ENCODE data around the gene GTF3C1.

The GTF3C1 gene

DNA sequence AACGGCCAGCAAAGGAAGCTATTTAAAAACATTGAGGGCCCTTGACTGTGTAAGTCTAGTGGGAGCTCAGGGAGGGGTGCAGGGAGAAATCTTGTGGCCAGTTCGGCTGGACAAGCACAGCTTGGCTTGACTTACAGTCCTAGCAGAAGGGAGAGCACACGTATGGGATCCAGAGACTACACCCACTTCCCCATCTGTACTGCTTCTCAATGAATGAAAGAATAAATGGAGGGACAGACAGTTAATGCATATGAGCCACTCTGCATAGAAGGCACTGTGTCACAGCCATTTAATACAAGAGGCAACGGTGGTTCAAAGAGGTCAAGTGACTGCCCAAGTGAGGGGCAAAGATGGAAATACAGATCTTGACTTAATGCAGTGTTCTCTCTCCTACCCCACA lies 15.5 kb downstream of the GTF3C1 start:
- Histone ChIP-seq H3K9me2 (replicated peaks; ENCODE audit: insufficient read depth, low read length) (no peaks in the 10 kb centered on the region), H4K20me1 (ENCODE audit: insufficient read depth, low read length) (no peaks in the 10 kb centered on the region), H2AFZ (ENCODE audit: low read length) (no peak overlapping the region), H3K27me3 (replicated peaks; ENCODE audit: insufficient read depth, low read length) (no peaks in the 10 kb centered on the region), H3K4me1 (ENCODE audit: low read length) (no peaks in the 10 kb centered on the region), H3K27ac (ENCODE audit: low read length) (no peak overlapping the region), H3K9me3 (replicated peaks; ENCODE audit: insufficient read depth, low read length) (no peaks in the 10 kb centered on the region), H3K4me2 (ENCODE audit: low read depth, low read length) (no peak overlapping the region), H3K36me3 (replicated peaks; ENCODE audit: insufficient read depth, low read length) (peaks cover 3% of the 10 kb centered on the region; the same call in 1 of the 2 replicates), H3K9ac (ENCODE audit: low read length) (no peak overlapping the region), H3K79me2 (ENCODE audit: low read length) (no peaks in the 10 kb centered on the region), H3F3A (ENCODE audit: insufficient read depth, low read length) (no peaks in the 10 kb centered on the region), H3K4me3 (ENCODE audit: low read length) (no peak overlapping the region)
- DNase-seq = no peak
- TF ChIP-seq EZH2 (optimal IDR thresholded peaks at IDR 0.05; ENCODE audit: low read depth, low read length) (no peak), EZH2phosphoT487 (IDR thresholded peaks at IDR 0.05; ENCODE audit: low read length) (no peak)
- TF ChIP-seq, protein P1, sequence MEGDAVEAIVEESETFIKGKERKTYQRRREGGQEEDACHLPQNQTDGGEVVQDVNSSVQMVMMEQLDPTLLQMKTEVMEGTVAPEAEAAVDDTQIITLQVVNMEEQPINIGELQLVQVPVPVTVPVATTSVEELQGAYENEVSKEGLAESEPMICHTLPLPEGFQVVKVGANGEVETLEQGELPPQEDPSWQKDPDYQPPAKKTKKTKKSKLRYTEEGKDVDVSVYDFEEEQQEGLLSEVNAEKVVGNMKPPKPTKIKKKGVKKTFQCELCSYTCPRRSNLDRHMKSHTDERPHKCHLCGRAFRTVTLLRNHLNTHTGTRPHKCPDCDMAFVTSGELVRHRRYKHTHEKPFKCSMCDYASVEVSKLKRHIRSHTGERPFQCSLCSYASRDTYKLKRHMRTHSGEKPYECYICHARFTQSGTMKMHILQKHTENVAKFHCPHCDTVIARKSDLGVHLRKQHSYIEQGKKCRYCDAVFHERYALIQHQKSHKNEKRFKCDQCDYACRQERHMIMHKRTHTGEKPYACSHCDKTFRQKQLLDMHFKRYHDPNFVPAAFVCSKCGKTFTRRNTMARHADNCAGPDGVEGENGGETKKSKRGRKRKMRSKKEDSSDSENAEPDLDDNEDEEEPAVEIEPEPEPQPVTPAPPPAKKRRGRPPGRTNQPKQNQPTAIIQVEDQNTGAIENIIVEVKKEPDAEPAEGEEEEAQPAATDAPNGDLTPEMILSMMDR (IDR thresholded peaks at IDR 0.05; ENCODE audit: low read length) = no peak

DNA sequence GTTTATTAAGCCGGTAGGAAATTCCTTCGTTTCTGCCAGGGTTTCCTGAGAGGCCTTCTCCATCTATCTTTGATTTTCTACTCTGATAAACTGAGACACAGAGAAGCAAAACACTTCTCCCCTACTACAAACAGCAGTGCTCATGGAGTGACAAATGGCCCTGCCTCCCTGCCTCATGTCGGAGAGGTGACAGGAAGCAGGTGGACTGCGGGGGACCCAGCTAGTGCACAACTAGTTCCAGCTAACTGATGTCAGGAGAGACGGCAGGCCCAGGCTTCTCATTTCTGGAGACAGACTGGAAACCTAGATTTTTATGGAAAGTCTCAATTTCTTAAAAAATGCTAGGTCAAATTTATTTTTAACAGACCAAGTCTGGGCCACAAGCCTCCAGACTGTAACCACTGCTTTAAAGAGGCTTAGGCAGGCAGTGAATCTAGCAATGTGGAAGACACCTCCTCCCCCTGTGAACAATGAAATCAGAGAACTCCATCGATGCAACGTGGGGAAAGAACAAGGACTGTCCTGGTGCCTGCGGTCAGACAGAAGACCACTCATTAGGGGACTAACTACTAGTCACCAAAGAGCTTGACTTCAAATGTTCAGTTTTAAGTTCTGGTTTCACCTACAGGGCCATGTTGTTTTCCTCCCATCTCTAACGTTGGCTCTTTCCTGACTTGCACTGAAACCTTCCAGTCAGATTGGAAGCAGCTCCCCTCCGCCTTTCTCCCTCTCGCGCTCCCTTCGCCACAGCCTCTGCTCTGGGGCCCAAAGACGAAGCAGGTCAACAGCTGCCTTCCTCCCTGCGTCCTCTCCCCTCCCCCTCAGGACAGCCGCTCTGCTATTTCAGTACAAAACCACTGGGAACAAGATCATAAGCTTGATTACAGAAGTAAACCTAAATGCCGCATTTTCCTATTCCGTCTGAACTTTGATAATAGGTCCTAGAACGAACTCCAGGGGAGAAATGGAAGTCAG lies 17.6 kb downstream of the GTF3C1 start:
- Histone ChIP-seq H3K79me2 (ENCODE audit: low read length) (no peaks in the 10 kb centered on the region), H3K36me3 (replicated peaks; ENCODE audit: insufficient read depth, low read length) (peaks cover 3% of the 10 kb centered on the region; the same call in 1 of the 2 replicates), H3K9me2 (replicated peaks; ENCODE audit: insufficient read depth, low read length) (no peaks in the 10 kb centered on the region), H3K27me3 (replicated peaks; ENCODE audit: insufficient read depth, low read length) (no peaks in the 10 kb centered on the region), H3K4me1 (ENCODE audit: low read length) (no peaks in the 10 kb centered on the region), H3K9ac (ENCODE audit: low read length) (no peak overlapping the region), H3F3A (ENCODE audit: insufficient read depth, low read length) (no peaks in the 10 kb centered on the region), H3K9me3 (replicated peaks; ENCODE audit: insufficient read depth, low read length) (no peaks in the 10 kb centered on the region), H3K27ac (ENCODE audit: low read length) (no peak overlapping the region), H4K20me1 (ENCODE audit: insufficient read depth, low read length) (no peaks in the 10 kb centered on the region), H3K4me2 (ENCODE audit: low read depth, low read length) (no peak overlapping the region), H2AFZ (ENCODE audit: low read length) (no peak overlapping the region), H3K4me3 (ENCODE audit: low read length) (no peak overlapping the region)
- TF ChIP-seq, protein P1 (IDR thresholded peaks at IDR 0.05; ENCODE audit: low read length) = no peak
- no peak for TF ChIP-seq EZH2 (optimal IDR thresholded peaks at IDR 0.05; ENCODE audit: low read depth, low read length)
- TF ChIP-seq EZH2phosphoT487 (IDR thresholded peaks at IDR 0.05; ENCODE audit: low read length) = no peak
- DNase-seq = no peak

DNA sequence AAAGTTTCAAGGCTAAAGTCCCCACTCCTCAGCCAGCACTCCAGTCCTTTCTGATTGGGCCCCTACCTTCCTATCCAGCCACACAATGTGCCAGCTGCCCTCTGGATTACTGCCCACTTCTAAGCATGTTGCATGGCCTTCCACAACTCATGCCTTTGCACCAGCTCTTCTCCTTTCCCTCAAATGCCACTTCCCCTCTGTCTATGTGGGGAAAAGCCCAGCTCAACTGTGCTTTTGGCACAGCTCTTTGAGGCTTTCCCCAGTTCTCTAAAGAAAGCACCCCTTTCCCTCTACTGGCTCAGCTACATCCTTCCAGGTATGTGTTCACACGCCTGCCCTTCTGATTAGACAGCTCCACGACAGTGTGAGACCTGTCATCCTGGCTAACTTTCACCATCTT lies 18.5 kb downstream of the GTF3C1 start:
- H3K9ac ChIP-seq (ENCODE audit: low read length) = no peak overlapping the region
- H3K36me3 ChIP-seq (replicated peaks; ENCODE audit: insufficient read depth, low read length) = peaks cover 3% of the 10 kb centered on the region; the same call in 1 of the 2 replicates
- no peaks in the 10 kb centered on the region for H3F3A ChIP-seq (ENCODE audit: insufficient read depth, low read length)
- no peak for DNase-seq
- H3K27me3 ChIP-seq (replicated peaks; ENCODE audit: insufficient read depth, low read length) = no peaks in the 10 kb centered on the region
- H4K20me1 ChIP-seq (ENCODE audit: insufficient read depth, low read length) = no peaks in the 10 kb centered on the region
- no peaks in the 10 kb centered on the region for H3K9me2 ChIP-seq (replicated peaks; ENCODE audit: insufficient read depth, low read length)
- no peaks in the 10 kb centered on the region for H3K79me2 ChIP-seq (ENCODE audit: low read length)
- no peaks in the 10 kb centered on the region for H3K4me1 ChIP-seq (ENCODE audit: low read length)
- no peak overlapping the region for H2AFZ ChIP-seq (ENCODE audit: low read length)
- H3K4me3 ChIP-seq (ENCODE audit: low read length) = no peak overlapping the region
- H3K27ac ChIP-seq (ENCODE audit: low read length) = no peak overlapping the region
- H3K4me2 ChIP-seq (ENCODE audit: low read depth, low read length) = no peak overlapping the region
- TF ChIP-seq EZH2 (optimal IDR thresholded peaks at IDR 0.05; ENCODE audit: low read depth, low read length) = no peak
- TF ChIP-seq EZH2phosphoT487 (IDR thresholded peaks at IDR 0.05; ENCODE audit: low read length) = no peak
- TF ChIP-seq, protein P1 (IDR thresholded peaks at IDR 0.05; ENCODE audit: low read length) = no peak
- H3K9me3 ChIP-seq (replicated peaks; ENCODE audit: insufficient read depth, low read length) = no peaks in the 10 kb centered on the region

Measured in MM.1S (cell line).